Activated gamma-delta T cell treated with Interleukin-2 at 50 U/mL for 16 hours (primary cell): ENCODE measurements around the gene ADARB2.
"Not testable (repeated sequence)": the region's sequence is repeated elsewhere in the genome, so short reads cannot be mapped to it uniquely, and the experiment has no call there.

Experiments used
- DNase-seq: peaks from one replicate; pipeline ENCODE4 v3.0.0-alpha.2; 2020

The ADARB2 gene

DNA sequence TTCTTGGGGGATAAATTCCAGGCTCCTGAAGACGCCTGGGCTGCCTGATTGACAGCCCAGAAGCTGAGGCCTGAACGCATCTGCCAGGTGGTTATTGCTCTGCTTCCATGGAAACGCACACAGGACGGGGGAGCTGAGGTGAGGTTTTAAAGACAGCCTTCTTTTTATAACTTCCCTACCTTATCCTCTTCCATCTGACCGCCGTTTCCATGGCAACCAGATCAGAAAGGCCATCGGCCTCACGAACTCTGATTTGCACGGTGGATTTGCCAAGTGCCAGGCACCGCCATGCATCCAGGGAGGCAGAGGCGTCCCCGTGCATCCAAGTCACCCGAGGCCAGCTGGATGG, 260.9 kb downstream of the ADARB2 start:
- DNase-seq: no peak

- DNase-seq: no peak
These were observed 261.4 kb downstream of the ADARB2 start for GRCh38 chr10:1475771-1476454.

DNA sequence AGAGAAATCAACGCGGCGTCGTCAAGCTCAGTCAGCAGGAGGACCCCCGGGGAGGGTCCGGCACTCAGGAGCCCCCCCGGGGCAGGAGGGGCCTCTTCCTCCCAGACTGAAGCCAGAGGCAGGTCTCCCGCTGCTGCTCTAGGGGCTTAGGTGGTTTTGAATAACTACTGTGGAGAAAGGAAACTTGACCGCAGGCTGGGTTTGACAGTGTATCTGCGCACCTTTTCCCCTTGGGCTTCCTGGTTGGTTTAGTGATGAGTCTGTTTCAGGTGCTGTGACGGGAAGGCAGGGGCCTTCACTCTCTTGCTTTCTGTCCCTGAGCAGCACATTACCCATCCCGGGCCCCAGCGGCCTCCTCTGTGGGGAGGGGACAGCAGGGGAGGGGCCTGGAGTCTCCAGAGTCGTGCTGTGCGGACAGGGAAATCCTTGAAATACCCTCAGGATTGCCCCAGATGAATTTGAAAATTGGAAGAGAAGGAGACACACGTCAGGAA, 262.2 kb downstream of the ADARB2 start:
- DNase-seq: no peak

DNA sequence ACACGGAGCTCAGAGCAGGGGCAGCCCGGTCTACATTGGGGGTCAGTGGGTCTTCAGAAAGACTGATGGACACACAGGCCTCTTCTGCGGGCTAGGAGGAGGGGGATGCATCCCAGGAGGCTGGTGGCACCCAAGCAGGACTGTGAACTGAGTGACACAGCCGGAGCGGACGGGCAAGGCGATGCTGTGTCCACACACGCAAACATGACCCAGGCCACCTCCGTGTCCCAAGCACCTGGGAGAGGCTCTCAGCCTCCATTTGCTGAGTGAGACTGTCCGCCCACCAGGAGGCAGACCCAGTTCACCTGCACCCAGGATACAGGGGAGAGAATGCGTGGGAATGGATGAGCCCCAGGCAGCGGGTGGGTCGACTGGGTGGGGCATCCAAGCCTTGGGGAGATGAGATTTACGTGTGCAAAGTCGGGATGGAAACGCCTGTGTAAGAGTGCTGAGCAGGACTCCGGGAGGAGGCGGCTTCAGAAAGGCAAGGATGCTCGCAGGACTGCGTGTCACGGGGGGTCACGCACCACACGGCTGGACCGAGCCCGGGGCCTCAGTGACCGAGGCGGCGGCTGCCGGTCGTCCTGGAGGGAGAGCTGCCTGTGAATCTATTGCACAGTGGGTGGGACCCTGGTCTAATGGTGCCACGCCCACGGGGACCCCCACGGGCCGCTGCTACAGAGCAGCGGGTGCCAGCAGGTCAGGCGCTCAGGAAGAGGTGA, 262.8 kb downstream of the ADARB2 start:
- no peak for DNase-seq

DNA sequence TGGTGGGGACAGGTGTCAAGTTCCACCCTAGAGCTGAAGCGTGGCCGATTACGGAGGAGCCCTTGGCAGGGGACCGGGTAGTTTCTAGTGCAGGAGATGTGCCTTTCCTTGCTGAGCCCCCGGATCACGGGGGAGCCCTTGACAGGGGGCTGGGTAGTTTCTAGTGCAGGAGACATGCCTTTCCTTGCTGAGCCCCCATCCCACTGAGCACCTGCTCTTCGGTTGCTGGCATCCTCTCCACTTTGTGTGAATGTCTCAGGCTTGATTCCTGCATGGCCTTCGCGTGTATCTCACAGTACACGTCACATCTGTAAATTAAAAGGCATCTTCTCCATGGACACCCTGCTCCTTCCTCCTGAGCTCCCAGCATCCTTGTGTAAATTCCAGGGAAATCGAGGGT, 263.5 kb downstream of the ADARB2 start:
- DNase-seq: no peak

DNA sequence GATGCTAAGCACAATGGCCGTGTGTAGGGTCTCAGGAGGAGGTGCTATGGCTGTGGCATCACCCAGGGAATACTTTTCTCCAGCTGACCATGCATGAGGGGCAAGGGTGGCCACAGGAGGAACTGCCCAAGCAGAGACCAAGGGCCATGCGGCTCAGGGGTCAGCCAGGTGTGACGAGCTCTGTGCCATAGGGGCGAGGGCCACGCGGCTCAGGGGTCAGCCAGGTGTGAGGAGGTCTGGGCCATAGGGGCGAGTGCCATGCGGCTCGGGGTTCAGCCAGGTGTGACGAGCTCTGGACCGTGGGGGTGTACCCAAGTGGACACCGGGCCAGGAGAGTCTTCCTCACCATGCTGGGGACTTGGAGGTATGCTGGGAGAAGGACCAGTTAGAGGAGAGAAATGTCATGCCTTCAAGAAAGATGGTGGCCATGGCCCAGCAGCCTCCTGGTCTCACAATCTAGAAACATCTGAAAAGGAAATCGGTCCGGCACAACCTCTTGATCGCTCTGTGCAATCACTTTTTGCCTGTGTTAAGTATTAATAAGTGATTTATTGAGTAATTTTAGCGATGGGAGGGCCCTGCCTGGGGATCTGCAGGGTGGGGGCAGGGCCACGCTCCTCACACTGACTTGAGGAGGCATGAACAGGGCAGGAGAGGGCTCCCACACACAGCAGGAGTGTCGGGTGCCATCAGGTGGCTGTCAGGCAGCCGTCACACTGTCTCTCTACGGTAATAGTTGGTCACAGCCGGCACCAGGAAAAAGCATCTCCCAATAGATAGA, 265.0 kb downstream of the ADARB2 start:
- DNase-seq: no peak

DNA sequence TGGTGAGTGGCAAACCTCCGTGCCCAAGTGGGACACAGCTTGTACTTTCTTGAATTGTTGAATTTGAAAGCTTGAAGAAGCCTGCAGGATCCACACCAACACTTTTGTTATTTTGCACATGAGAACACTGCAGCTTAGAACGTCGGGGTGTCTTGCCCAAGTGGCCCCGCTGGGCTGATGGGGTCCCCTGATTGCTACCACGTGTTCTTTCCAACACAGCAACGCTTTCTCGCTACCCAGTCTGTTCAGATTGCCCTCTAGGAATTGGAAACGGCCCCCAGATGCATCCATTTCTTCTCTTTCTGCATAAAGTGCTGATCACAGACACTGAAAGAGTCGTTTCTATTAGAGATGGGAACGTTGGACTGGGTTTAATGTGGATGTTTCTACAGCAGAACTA, 268.5 kb downstream of the ADARB2 start:
- no peak for DNase-seq

- DNase-seq: no peak
These were observed 269.8 kb downstream of the ADARB2 start for GRCh38 chr10:1467334-1468076.

GRCh38 chr10:1465993-1466764, 271.1 kb downstream of the ADARB2 start:
- DNase-seq: no peak

DNA sequence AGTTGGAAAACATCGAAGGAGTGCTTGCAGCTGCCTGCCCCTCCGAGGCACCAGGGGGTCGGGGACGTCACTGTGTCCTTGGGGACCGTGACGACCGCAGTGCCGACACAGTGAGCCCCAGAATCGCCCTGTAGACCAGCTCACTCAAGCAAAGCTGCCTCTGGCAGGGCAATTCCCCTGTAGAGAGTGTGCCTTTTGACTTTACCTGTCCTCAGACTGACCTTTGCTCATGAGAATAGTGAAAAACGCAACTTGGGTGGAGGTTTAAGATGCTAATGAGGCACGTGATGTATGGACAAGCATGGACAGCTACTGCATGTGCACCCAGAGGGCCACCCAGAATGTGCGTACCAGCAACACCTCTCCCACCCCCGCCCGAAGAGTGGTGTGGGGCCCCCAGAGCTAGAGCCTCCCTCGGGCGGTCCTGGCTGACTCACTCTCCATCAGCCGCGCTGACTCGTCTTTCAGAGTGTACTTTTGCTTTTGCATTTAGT, 271.9 kb downstream of the ADARB2 start:
- no peak for DNase-seq

GRCh38 chr10:1464881-1465417, 272.4 kb downstream of the ADARB2 start:
- no peak for DNase-seq

- DNase-seq: not testable (repeated sequence)
These were observed 273.4 kb downstream of the ADARB2 start for GRCh38 chr10:1463971-1464370.

DNA sequence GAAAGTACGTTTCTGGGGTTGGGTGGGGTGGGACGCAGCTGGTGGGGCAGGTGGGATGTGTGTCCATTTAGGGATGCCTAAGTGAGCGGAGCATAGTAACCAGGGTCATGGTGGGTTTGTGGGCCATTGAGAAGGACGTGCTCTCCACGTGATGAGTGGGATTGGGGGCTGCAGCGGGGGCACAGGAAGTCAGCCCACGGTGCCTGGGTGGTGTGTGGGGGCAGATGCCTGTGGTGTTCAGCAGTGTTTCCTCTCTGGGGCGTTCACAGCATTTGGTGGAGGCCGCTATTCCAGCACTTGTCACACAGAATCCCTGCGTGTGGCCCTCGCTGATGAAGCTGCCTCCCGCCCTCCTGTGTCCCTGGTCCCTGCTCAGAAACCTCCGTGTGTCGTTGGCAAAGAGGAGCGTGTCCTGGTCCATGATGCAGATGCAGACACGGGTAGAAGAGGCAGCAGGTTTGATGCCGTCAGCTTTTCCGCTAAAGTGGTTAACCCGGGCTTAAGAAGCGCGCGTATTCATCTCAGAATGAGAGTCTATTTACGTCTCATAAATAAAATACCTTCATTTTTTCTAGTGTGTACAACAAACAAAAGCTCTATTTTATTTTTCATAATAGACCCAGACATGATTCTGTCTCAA, 274.2 kb downstream of the ADARB2 start:
- no peak for DNase-seq

DNA sequence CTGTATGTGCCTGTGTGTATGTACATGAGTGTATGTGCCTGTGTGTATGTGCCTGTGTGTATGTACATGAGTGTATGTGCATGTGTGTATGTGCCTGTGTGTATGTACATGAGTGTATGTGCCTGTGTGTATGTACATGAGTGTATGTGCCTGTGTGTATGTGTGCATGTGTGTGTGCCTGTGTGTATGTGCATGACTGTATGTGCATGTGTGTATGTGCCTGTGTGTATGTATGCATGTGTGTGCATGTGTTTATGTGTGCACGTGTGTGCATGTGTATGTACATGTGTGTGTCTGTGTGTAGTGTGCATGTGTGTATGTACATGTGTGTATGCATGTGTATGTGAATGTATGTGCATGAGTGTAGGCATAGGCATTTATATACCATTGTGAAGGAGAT, 274.8 kb downstream of the ADARB2 start:
- no peak for DNase-seq

- no peak for DNase-seq
These were observed 275.3 kb downstream of the ADARB2 start for GRCh38 chr10:1462032-1462431.

DNA sequence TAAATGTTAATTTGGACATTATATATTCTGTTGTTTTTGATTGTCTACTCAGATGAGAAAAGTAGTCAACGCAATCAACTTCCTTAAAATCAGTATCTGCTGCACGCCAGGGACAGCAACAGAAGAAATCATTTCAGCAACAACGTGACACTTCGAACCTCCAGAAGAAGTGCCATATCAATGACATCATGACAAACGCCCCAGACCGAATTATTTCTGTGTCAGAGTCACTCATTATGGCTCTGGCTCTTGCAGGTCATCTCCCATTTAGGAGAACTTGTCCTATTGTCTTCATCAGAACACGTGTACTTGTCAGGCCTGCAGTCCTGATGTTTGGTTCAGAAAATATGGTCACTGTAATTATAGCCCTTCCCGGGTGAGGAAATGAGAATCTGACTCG, 276.3 kb downstream of the ADARB2 start:
- no peak for DNase-seq

GRCh38 chr10:1459664-1460063, 277.7 kb downstream of the ADARB2 start:
- DNase-seq: not testable (repeated sequence)

DNA sequence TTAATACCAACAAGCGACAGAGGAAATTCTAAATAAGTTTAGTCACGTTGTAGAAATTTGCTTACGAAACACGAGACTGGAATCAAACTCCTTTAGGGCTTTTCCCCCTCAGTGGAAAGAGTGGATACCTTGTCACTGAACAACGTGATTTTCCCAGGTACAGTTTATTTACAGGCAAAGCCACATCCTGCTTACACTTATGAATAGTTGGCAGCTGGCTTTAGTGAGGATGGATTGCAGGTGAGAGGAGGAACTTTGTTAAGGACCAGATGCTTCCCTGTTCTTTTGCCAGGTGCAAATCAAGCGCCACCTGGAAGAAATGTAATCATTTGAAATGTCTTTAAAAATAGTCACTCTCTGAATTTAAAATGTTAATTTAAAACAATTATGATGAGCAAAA, 282.4 kb downstream of the ADARB2 start:
- no peak for DNase-seq

DNA sequence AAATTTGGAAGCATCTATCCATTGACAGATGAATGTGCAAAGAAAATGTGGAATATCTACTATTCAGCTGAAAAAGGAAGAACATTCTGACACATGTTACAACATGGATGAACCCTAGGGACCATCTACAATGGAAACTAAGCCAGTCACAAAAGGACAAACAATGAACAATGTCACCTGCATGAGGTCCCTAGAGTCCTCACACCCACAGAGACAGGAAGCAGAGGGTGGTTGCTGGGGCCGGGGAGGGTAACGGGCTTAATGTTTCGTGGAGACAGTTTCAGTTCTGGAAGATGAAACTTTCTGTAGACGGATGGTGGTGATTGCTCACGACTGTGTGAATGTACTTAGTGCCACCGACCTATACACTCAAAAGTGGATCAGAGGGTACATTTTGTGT, 282.9 kb downstream of the ADARB2 start:
- DNase-seq: no peak

DNA sequence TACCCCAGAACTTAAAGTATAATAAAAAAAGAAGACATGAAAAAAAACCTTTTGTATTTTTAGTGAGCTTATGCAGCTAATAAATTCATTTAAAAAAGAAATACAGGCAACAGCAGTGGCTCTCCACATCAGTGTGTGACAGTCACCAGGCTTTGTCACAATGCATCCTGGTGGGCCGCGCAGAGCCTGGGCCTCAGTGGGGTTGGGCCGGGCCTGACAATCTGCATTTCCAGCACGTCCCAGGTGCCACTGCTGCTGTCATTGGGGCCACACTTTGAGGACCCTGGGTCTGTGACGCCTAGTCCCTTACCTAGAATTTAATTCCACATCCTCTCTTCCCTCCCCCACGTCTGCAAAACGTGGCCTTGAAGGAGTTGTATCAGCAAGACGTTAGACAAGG, 284.5 kb downstream of the ADARB2 start:
- DNase-seq: no peak

DNA sequence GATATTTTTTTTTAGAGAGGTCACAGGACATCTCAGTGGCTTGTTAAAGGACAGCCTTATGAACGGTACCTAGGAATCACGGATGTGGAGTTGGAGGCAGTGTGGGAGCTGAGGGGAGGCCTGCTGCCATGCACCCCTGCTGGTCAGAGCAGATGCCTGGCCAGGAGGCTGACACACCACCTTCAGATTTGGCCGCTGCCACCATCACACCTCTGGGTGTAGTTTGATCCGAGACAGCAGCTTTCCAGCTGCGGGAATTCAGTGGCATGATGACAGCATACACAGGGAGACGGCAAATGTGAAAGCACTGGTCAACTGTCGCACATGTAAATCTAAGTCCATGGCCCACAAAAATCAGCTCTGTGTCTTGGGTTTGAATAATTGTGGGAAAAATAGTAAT, 285.4 kb downstream of the ADARB2 start:
- DNase-seq: no peak
